Mesenchymal stem cell (in vitro differentiated cells and primary cell): ENCODE data around the gene APOL5.

Source experiments
- DNase-seq: peaks from one replicate; pipeline ENCODE4 v3.0.0-alpha.2; 2013
- H2AFZ ChIP-seq: one replicate; pipeline ENCODE4 v1.6.1; 2013; ENCODE audit warnings: low read depth, mild to moderate bottlenecking, control low read depth, inconsistent platforms, low read length, moderate library complexity
- H2AK5ac ChIP-seq: 2 replicates; pipeline ENCODE4 v1.6.1; 2013; ENCODE audit warnings: low read length, moderate library complexity, mild to moderate bottlenecking, inconsistent platforms; ENCODE audit not compliant: severe bottlenecking
- H2BK120ac ChIP-seq: one replicate; pipeline ENCODE4 v1.6.1; 2013; ENCODE audit warnings: low read depth, mild to moderate bottlenecking, inconsistent platforms, low read length, moderate library complexity
- H2BK12ac ChIP-seq, 2 experiments: one replicate each; pipeline ENCODE4 v1.6.1; 2013; ENCODE audit warnings: inconsistent platforms in 2 of 2, low read length in 2 of 2, mild to moderate bottlenecking in 2 of 2, moderate library complexity in 2 of 2, control low read depth in 1 of 2
- H2BK15ac ChIP-seq: one replicate; pipeline ENCODE4 v1.6.1; 2013; ENCODE audit warnings: mild to moderate bottlenecking, low read depth, inconsistent platforms; ENCODE audit not compliant: poor library complexity, severe bottlenecking
- H2BK5ac ChIP-seq: 2 replicates; pipeline ENCODE4 v1.6.1; 2013; ENCODE audit warnings: low read depth, mild to moderate bottlenecking, low read length, control low read depth, inconsistent platforms; ENCODE audit not compliant: poor library complexity, severe bottlenecking
- H3K14ac ChIP-seq, 2 experiments: one replicate each; pipeline ENCODE4 v1.6.1; 2013; ENCODE audit warnings: inconsistent platforms in 2 of 2, low read length in 2 of 2, control low read depth in 1 of 2, mild to moderate bottlenecking in 1 of 2, moderate library complexity in 1 of 2
- H3K18ac ChIP-seq, 2 experiments: one replicate each; pipeline ENCODE4 v1.6.1; 2013; ENCODE audit warnings: inconsistent platforms in 2 of 2, low read length in 2 of 2, control low read depth in 1 of 2, low read depth in 1 of 2, mild to moderate bottlenecking in 1 of 2
- H3K23ac ChIP-seq, 2 experiments: one replicate each; pipeline ENCODE4 v1.6.1; 2013; ENCODE audit warnings: inconsistent platforms in 2 of 2, low read length in 2 of 2, mild to moderate bottlenecking in 2 of 2, moderate library complexity in 2 of 2, control low read depth in 1 of 2
- H3K27ac ChIP-seq: 2 replicates; pipeline ENCODE4 v1.5.1; 2013; ENCODE audit warnings: mild to moderate bottlenecking, moderate library complexity, low read length, control low read depth, inconsistent platforms; ENCODE audit not compliant: poor library complexity, severe bottlenecking
- H3K27me3 ChIP-seq, 2 experiments: 2 replicates each; pipeline versions ENCODE4 v1.6.1 to v1.7.0; 2013; ENCODE audit warnings: low read length in 2 of 2, mild to moderate bottlenecking in 2 of 2, moderate library complexity in 2 of 2, control low read depth in 1 of 2, inconsistent platforms in 1 of 2; ENCODE audit not compliant: control insufficient read depth in 1 of 2, insufficient read depth in 1 of 2
- H3K36me3 ChIP-seq, 2 experiments: 2 replicates each; pipeline versions ENCODE4 v1.6.1 to v1.7.0; 2013; ENCODE audit warnings: low read length in 2 of 2, control low read depth in 1 of 2, inconsistent platforms in 1 of 2, low read depth in 1 of 2, mild to moderate bottlenecking in 1 of 2; ENCODE audit not compliant: insufficient read depth in 2 of 2, control insufficient read depth in 1 of 2
- H3K4ac ChIP-seq, 2 experiments: one replicate each; pipeline ENCODE4 v1.6.1; 2013; ENCODE audit warnings: inconsistent platforms in 2 of 2, low read length in 2 of 2, mild to moderate bottlenecking in 2 of 2, moderate library complexity in 2 of 2, control low read depth in 1 of 2, low read depth in 1 of 2
- H3K4me1 ChIP-seq: 2 replicates; pipeline ENCODE4 v1.6.1; 2013; ENCODE audit warnings: low read depth, low read length, control low read depth; ENCODE audit not compliant: control insufficient read depth, insufficient read depth
- H3K4me2 ChIP-seq: 2 replicates; pipeline ENCODE4 v1.6.1; 2013; ENCODE audit warnings: low read length, mild to moderate bottlenecking, inconsistent platforms; ENCODE audit not compliant: poor library complexity, severe bottlenecking
- H3K4me3 ChIP-seq, 2 experiments: 2 replicates each; pipeline versions ENCODE4 v1.5.1 to v1.7.0; 2013; ENCODE audit warnings: low read length in 2 of 2, mild to moderate bottlenecking in 2 of 2, control low read depth in 1 of 2, low read depth in 1 of 2; ENCODE audit not compliant: insufficient read depth in 1 of 2
- H3K79me1 ChIP-seq: replicated peaks from 2 replicates; pipeline ENCODE4 v1.6.1; 2013; ENCODE audit warnings: mild to moderate bottlenecking, control low read depth, low read length, inconsistent platforms; ENCODE audit not compliant: poor library complexity, severe bottlenecking
- H3K9ac ChIP-seq: 2 replicates; pipeline ENCODE4 v1.7.0; 2013; ENCODE audit warnings: mild to moderate bottlenecking, low read length, moderate library complexity
- H3K9me3 ChIP-seq: 2 replicates; pipeline ENCODE4 v1.7.0; 2013; ENCODE audit warnings: mild to moderate bottlenecking, low read length; ENCODE audit not compliant: control insufficient read depth
- H4K8ac ChIP-seq: one replicate; pipeline ENCODE4 v1.6.1; 2013; ENCODE audit warnings: inconsistent platforms, mild to moderate bottlenecking, low read length, moderate library complexity
- H4K91ac ChIP-seq: one replicate; pipeline ENCODE4 v1.6.1; 2013; ENCODE audit warnings: mild to moderate bottlenecking, low read length, inconsistent platforms
- WGBS: methylation state at CpG from one replicate; pipeline ENCODE4 v1.1.7; 2013; ENCODE audit warnings: mixed read lengths; 5-methylcytosine and 5-hydroxymethylcytosine counted together

APOL5 gene

GRCh38 chr22:35684270-35684700, 33.4 kb upstream of the APOL5 start:
- WGBS, result 43% methylated on average over 3 of the region's 3 CpGs
- H3K79me1 ChIP-seq, result no peaks in the 10 kb centered on the region

GRCh38 chr22:35684732-35685131, 32.9 kb upstream of the APOL5 start:
- H3K18ac ChIP-seq, result no peak overlapping the region
- H4K8ac ChIP-seq, result no peak overlapping the region
- no peak overlapping the region for H2BK15ac ChIP-seq
- H3K36me3 ChIP-seq, result no peaks in the 10 kb centered on the region
- H3K4ac ChIP-seq, result no peak overlapping the region
- no peaks in the 10 kb centered on the region for H3K9me3 ChIP-seq
- H3K79me1 ChIP-seq, result no peaks in the 10 kb centered on the region
- H3K4me3 ChIP-seq, result no peak overlapping the region
- H2BK5ac ChIP-seq, result no peak overlapping the region
- H3K9ac ChIP-seq, result no peak overlapping the region
- H3K4me1 ChIP-seq, result no peaks in the 10 kb centered on the region
- peaks cover 0 to 6% of the 10 kb centered on the region in 2 experiments for H3K27me3 ChIP-seq
- no peak overlapping the region for H2BK12ac ChIP-seq
- no peak overlapping the region for H2AFZ ChIP-seq
- no peak for DNase-seq
- no peak overlapping the region for H4K91ac ChIP-seq
- no peak overlapping the region for H3K14ac ChIP-seq
- no peak overlapping the region for H3K23ac ChIP-seq
- H2BK120ac ChIP-seq, result no peak overlapping the region
- H3K4me2 ChIP-seq, result no peak overlapping the region
- no peak overlapping the region for H2AK5ac ChIP-seq
- H3K27ac ChIP-seq, result no peak overlapping the region

More at GRCh38 chr22:35684270-35684700, 33.4 kb upstream of the APOL5 start:
- no peak overlapping the region for H4K8ac ChIP-seq
- H3K27me3 ChIP-seq, result peaks cover 0 to 6% of the 10 kb centered on the region in 2 experiments
- no peak overlapping the region for H2BK120ac ChIP-seq
- H3K36me3 ChIP-seq, result no peaks in the 10 kb centered on the region
- no peak overlapping the region for H3K4me2 ChIP-seq
- H3K23ac ChIP-seq, result no peak overlapping the region
- H2BK15ac ChIP-seq, result no peak overlapping the region
- no peak overlapping the region for H3K27ac ChIP-seq
- no peak overlapping the region for H2BK5ac ChIP-seq
- peak; percentile 28 for DNase-seq
- no peaks in the 10 kb centered on the region for H3K4me1 ChIP-seq
- H3K4me3 ChIP-seq, result no peak overlapping the region
- H2AFZ ChIP-seq, result no peak overlapping the region
- no peak overlapping the region for H3K4ac ChIP-seq
- H2BK12ac ChIP-seq, result no peak overlapping the region
- no peak overlapping the region for H3K18ac ChIP-seq
- no peak overlapping the region for H3K14ac ChIP-seq
- no peak overlapping the region for H2AK5ac ChIP-seq
- H3K9me3 ChIP-seq, result no peaks in the 10 kb centered on the region
- no peak overlapping the region for H3K9ac ChIP-seq
- no peak overlapping the region for H4K91ac ChIP-seq

GRCh38 chr22:35685731-35686130, 31.9 kb upstream of the APOL5 start:
- Histone ChIP-seq H3K4me2 (no peak overlapping the region), H3K18ac (no peak overlapping the region), H3K27me3 (peaks cover 0 to 6% of the 10 kb centered on the region in 2 experiments), H3K4ac (no peak overlapping the region), H3K4me3 (no peak overlapping the region), H4K91ac (no peak overlapping the region), H3K4me1 (no peaks in the 10 kb centered on the region), H2BK15ac (no peak overlapping the region), H3K27ac (no peak overlapping the region), H3K9me3 (no peaks in the 10 kb centered on the region), H2BK120ac (no peak overlapping the region), H2AK5ac (no peak overlapping the region), H2BK12ac (no peak overlapping the region), H3K79me1 (no peaks in the 10 kb centered on the region), H2AFZ (no peak overlapping the region), H3K14ac (no peak overlapping the region), H3K36me3 (no peaks in the 10 kb centered on the region), H3K9ac (no peak overlapping the region), H2BK5ac (no peak overlapping the region), H3K23ac (no peak overlapping the region), H4K8ac (no peak overlapping the region)
- no peak for DNase-seq
- 100% methylated on average over 9 of the region's 11 CpGs for WGBS

GRCh38 chr22:35686298-35686697, 31.4 kb upstream of the APOL5 start:
- H3K4me3 ChIP-seq, result no peak overlapping the region
- no peak overlapping the region for H3K27ac ChIP-seq
- no peak overlapping the region for H2BK12ac ChIP-seq
- H3K18ac ChIP-seq, result no peak overlapping the region
- no peak for DNase-seq
- H4K91ac ChIP-seq, result no peak overlapping the region
- no peak overlapping the region for H3K4me2 ChIP-seq
- no peak overlapping the region for H2BK120ac ChIP-seq
- H2BK15ac ChIP-seq, result no peak overlapping the region
- H3K4ac ChIP-seq, result no peak overlapping the region
- no peak overlapping the region for H3K9ac ChIP-seq
- H3K79me1 ChIP-seq, result no peaks in the 10 kb centered on the region
- H3K27me3 ChIP-seq, result peaks cover 0 to 6% of the 10 kb centered on the region in 2 experiments
- no peaks in the 10 kb centered on the region for H3K9me3 ChIP-seq
- H2BK5ac ChIP-seq, result no peak overlapping the region
- no peaks in the 10 kb centered on the region for H3K4me1 ChIP-seq
- H3K14ac ChIP-seq, result no peak overlapping the region
- H3K36me3 ChIP-seq, result no peaks in the 10 kb centered on the region
- no peak overlapping the region for H2AFZ ChIP-seq
- WGBS, result 93% methylated on average over 4 of the region's 4 CpGs
- H2AK5ac ChIP-seq, result no peak overlapping the region
- H3K23ac ChIP-seq, result no peak overlapping the region
- H4K8ac ChIP-seq, result no peak overlapping the region
